Activated T-cell treated with anti-CD3 and anti-CD28 coated beads for 24 hours (primary cell): ENCODE data around the gene TCERG1L.
"Not testable (repeated sequence)": the region's sequence is repeated elsewhere in the genome, so short reads cannot be mapped to it uniquely, and the experiment has no call there.

ENCODE experiments used
- DNase-seq: peaks from one replicate; pipeline ENCODE4 v3.0.0-alpha.2; 2020; ENCODE audit warnings: low read depth

TCERG1L gene

DNA sequence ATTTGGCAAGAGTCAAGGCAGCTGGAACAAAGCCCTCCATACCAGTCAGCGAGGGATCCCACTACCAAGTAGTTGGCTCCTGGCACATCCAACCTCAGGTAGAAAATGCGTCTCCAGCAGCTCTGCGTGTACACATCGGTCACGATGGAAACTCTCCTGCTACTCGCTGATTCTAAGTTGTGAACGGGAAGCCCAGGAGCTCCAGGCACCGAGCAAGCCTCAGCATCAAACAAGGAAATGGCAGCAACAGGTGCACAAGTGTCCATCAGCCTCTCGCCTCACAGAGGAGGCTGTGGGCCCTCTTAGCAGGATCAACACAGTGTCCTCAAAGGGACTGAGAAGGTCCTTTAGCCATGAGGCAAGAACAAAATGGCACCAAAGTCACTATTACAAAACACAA, 127.0 kb downstream of the TCERG1L start:
- DNase-seq, result no peak

DNA sequence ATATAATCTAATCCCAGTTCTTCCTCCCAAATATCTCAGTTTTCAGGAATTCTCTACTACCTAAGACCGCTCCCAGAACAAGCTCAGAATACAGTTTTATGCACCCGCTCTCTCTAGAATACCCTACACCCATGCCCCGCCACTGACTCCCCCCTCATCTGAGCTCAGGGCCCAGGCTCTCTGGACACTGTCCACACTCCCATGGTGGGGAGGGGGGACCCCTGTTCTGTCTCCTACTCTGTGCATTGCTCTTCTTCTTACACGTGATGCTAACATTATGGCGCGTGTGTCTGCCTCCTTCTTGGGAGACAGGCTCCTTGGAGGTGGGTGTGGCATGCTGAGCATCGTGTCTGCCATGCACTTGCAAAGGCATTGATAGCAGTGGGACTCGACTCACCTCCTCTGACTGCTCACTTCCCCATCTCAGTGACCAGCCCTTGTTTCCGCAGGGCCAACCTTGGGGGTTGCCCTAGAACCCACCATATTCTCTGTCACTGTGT, 127.9 kb downstream of the TCERG1L start:
- no peak for DNase-seq

DNA sequence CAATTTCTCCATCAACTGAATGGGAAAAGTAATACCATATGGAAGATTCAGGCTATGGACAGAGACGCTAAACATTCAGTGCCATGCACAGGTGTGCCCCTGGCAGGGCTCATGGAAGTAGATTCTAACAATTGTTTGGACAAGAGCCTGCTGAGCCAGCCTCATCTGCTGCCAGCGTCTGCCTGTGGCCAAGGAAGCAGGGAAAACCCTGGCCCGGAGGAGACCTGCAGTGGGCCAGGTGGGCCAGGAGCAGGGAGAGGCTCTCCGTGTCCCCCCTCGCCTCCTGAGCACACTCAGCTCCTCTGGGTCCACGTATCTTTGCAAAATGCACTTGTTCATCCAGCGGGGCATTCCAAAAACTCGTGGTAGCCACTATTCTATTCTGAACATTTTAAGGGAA, 130.1 kb downstream of the TCERG1L start:
- no peak for DNase-seq

DNA sequence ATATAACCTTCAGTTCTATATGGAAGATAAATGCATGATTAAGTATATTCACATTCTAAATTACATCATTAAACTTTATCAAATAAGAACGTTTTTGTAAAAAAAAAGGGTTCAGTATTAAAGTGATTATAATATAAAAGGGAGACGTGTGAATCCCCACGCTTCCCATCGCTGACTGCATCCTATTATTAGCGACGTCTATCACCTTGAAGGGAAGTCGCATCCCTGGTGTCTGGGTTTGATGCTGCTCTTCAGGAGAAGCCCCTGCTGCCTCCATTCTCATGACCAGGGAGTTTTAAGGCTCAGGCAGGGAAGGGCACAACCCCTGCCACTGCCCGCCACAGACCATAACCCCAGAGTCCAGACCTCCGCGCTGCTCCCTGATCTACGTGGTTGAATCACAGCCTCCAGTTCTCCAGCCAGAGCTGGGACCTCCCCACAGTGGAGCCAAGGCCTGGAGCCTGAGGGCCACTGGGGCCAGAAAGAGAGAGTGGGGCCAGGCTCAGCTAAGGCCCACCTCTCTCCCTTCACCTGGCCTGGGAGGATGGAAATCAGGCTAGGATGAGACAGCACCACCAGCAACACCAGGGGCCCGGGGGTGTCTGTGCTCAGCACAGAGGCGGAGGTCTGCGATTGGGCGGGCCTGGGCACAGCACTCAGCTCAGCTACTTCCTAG, 130.6 kb downstream of the TCERG1L start:
- DNase-seq, result no peak

DNA sequence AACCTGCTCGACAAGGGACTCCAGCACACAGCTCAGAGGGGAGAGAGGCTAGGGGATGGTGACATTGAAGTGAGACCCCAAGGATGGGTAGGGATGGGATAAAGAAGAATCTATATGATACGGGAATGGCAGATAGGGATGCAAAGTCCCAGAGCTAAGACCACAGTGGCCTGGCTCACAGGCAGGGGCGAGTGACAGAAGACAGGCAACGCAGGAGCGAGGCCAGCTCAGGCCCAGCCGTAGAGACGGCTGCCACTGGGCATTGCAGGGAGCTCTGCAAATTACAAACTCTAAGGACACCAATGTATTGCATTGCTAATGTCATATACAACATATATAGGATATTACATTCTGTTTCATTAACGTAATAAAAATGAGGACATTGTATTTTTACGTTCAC, 131.4 kb downstream of the TCERG1L start:
- no peak for DNase-seq

DNA sequence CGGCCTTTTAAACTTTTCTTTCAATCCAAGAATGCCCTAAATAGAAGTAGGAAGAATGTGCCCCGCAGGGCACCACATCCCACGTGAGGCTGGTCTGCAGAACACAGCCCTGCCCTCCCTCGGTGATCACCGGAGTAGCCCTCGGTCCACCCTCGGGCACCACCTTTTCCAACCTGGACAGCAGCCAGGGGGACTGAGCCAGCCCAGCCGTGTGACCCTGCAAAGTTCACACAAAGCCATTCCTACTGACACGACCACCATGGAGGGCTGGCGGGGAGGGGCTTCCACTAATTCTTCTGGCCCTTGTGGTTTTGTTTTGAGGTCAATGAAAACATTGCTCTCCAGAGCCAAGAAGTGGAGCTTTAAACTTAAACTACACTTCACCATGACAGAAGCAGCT, 132.2 kb downstream of the TCERG1L start:
- DNase-seq, result no peak

DNA sequence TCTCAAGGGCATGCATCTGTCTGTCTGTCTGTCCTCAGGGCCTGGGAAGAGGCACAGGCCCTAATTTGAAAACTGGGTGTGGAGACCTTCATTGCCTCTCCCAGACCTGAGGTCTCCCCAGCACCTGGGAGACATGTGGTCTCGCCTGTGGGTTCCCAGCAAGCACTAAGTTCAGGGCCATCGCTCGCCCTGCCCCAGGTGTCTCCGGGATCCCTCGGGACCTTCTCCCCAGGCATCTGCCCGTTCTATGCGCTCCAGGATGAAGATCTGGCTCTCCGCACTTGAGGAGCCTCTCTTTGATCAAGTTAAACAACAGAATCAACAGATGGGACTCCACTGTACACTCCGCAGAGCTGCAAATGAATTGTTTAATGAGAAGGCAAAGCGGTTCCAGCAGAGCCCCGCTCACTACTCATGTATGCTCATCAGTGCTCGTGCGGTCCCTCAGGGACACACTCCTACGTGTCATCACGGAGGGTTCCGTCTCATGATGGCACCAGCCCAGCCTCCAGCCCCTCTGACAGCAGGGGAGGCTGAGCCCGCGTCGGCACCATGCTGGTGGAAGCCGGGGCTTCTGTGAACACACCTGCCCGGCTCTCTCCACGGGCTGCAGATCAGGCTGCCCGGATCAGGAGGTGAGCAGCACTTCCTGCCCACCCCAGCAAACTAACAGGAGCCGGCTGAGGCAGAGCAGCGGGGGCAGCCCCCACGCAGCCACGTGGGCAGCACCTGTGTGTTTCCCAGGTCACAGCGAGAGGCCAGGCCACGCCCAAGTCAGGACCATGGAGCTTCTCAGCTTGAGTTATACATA, 132.8 kb downstream of the TCERG1L start:
- no peak for DNase-seq

DNA sequence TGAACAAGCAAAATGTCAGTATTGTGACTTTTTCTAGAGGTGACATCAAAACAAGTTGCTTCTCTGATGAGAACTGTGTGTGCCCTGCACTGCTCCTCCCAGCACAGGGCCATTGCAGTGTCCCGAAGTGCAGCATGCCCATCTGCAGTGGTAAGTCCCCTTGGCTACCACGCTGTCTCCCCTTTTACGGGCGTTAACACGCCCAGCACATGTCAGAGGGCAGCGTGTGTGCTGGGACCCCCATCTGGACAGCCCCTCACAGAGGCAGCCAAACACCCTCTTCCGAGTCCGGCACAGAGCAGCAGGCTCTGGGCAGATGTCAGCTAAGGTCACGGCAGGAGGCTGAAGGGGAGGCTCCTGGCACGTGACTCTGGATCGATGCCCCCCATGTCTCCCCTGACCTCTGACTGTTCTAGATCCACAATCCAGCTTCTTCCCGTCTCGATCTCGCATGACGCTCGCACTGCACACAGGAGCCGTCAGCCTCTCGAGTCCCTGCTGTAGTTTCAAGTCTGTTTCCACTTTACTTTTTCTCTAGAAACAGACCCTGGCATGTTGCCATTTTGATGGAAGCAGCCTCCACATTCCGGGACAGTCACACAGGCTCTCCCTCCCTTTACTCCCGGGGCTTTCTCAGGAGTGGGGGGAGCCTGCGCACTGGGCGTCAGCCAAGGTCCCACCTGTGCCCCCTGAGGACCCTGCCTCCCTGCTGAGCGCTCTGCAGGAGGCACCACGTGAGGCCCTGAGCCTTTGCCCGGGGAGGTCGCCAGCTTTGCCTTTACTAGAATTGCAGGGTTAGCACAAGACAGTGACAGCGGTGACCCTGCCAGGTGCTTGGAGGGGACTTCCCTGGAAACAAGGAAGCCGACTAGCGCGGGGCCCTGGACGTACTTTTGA, 133.8 kb downstream of the TCERG1L start:
- DNase-seq, result no peak

DNA sequence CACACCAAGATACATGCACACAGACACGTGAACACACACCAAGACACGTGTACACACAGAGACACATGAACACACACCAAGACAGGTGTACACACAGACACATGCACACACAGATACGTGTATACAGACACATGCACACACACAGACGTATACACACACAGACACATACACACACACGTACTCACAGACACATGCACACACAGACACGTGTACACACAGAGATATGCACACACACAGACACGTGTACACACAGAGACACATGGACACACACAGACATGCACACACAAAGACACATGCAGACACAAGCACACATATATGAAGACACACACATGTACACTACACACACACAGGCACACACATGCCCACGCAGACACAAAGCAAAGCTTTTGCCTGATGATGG, 134.6 kb downstream of the TCERG1L start:
- no peak for DNase-seq

DNA sequence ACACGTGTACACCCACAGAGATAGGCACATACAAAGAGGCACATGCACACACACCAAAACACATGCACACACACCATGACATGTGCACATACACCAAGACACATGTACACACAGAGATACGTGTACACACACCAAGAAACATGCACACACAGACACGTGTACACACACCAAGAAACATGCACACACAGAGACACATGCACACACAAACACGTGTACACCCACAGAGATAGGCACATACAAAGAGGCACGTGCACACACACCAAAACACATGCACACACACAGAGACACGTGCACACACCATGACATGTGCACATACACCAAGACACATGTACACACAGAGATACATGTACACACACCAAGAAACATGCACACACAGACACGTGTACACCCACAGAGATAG, 135.2 kb downstream of the TCERG1L start:
- not testable (repeated sequence) for DNase-seq

DNA sequence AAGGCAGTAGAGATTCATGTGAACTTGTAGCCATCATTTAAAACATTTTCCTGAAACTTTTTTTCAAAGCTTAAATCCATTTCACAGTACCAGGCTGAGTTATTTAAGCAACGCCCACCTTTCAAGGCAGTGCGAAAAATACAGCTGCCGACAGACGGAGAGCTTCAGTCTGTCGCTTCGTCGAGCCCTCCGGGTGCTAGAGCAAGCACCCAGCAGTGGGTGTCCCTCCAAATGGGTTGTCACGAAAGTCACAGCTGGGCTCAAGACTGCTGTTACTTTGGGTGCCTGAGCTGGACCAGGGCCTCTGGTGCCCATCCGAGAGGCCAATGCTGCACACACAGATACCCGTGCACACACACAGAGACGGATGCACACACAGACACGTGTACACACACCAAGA, 135.6 kb downstream of the TCERG1L start:
- no peak for DNase-seq

DNA sequence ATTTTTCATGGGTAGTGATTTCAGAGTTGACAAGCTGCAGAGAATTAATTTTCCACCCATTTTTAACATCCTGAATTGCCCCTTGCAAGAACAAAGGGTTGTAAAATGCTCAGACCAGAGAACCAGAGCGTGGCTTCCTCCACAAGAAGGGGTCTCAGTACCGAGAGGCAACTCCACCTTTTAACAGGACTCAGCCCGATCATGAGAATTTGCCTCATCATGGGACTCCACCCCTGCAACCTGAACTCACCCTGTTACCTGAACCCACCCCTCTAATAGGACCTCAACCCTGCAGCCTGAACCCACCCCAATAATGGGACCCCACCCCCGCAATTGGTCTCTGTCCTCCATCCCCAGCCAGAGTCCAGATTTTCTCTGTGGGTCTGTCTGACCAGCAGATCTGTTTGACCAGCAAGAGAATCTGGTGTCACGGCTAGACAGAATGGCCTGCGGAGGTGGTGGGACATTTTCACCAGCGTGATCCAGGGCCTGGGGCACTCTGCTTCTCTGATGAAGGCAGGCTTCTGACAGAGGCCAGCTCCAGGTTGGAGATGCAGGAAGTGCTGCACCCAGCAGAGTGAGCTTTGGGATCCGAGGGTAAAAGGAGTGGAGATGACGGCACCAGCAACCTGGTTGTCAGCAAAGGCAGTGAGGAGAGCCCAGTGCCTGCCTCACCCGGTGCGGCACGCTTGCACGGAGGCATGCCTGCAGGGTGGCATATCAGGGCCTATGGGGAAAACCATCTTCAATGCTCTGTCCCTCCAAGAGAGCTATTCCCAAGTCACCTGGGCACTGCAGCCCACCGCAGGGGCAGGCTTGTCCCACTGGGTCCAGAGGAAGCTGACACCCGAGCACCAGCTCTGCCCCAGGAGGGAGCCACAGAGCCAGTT, 136.6 kb downstream of the TCERG1L start:
- no peak for DNase-seq

DNA sequence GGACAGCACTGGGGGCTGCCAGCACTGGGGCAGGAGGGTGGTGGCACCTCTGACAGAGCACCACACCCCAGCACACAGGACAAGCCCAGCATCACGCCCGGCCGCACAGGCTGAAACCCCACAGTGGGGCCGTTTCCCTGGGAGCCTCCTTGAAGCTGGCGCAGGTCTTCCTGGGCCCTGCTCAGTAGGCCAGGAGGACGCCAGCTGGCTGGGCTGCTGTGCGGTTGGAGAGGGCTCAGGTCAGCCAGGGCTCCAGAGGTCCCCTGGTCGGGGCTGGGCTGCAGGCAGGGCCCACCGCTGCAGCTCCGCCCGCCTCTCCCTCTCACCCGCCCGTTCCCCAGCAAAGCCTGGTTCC, 137.3 kb downstream of the TCERG1L start:
- no peak for DNase-seq

DNA sequence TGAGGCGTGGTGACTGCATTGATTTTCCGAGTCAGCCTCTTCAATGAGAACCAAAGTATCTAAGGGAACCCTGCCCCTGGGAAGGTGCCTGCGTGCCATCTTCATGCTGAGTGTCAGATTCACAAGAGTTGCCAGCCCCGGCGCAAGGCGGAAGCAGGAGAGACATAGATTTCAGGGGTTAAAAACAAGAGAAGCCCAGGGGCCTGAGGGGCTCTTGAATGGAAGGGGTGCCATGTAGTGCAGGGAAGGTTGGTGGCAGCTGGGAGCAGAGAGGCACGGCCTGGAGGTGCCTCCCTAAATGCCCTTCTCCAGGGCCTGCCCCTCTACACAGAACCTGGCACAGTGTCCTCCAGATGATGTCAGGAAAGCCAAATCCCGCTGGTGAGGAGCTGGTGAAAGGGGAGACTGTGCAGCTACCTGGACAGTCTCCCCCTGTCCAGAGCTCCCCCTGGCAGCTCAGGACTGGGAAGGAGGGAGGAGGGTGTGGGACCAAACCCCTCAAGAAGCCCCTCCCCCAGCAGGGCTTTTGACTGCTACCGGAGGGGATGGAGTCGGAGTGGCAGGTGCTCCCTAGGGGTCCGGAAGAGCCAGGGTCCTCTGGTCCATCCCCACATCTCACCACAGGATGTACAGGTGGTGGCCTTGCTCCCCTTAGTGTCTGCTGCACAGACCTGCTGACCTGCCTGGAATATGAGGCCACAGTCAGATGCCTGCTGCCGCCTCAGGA, 137.9 kb downstream of the TCERG1L start:
- no peak for DNase-seq

DNA sequence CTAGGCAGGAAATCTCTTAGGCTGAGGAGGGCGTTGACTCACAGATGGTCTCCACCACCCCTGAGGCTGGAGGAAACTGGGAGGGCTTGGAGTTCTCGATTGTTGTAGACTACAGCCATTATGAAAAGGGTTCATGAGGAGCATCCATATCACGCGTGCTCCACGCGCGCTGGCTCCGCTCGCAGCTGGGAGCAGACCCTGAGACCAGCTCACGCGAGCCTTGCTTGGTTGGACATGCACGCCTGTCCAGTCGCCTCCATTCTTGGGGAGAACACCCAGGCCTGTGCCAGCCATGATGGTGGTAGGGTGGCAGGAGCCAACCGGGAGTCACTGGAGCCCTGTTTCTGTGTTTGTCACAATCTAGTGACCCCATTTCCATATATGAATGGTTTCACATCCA, 139.1 kb downstream of the TCERG1L start:
- DNase-seq, result no peak

DNA sequence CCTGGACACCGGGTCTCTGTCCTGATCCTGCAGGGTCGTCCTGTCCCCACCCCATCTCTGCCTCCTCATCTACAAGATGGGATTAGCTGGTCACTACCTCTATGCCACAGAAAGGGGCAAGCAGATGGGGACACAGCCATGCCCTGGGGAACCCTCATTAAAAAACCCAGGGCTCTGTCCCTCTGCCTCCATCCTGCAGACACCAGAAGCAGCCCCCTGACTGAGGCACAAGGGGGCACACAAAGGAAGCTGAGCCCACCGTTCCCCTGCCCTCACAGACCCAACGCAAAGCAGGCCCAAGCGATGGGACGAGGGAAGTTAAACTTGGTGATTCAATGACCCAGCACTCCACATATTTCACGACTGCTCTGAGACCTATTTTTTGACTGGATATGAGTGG, 142.4 kb downstream of the TCERG1L start:
- DNase-seq, result no peak

DNA sequence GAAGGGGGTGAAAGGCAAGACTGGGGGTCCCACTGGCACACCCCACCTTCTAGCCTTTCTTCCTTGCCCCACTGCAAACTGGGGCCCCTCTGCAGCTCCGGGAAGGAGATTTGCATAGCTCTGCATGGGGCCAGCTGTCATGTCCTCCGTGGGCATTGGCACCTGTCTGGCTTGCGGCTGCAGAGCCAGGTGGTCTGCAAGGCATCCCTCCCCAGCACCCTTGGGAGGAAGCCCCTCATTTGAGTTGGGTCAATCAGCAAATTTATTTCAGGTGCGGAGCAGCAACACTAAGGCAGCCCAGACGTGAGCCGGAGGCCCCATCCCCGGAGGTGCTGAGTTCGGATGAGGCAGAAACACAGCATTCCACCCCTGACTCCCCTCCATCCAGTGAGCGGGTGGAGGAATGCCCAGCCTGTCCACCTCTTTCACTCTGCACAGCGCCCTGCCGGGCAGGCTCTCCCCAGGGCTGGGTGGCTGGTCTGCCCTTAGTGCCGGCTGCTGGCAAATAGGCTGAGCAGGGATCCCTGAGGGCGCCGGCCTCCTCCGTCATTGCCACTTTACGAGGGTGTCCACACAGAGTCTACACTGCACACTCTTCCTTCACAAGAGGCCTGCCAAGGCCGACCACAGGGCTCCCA, 143.2 kb downstream of the TCERG1L start:
- DNase-seq, result no peak

DNA sequence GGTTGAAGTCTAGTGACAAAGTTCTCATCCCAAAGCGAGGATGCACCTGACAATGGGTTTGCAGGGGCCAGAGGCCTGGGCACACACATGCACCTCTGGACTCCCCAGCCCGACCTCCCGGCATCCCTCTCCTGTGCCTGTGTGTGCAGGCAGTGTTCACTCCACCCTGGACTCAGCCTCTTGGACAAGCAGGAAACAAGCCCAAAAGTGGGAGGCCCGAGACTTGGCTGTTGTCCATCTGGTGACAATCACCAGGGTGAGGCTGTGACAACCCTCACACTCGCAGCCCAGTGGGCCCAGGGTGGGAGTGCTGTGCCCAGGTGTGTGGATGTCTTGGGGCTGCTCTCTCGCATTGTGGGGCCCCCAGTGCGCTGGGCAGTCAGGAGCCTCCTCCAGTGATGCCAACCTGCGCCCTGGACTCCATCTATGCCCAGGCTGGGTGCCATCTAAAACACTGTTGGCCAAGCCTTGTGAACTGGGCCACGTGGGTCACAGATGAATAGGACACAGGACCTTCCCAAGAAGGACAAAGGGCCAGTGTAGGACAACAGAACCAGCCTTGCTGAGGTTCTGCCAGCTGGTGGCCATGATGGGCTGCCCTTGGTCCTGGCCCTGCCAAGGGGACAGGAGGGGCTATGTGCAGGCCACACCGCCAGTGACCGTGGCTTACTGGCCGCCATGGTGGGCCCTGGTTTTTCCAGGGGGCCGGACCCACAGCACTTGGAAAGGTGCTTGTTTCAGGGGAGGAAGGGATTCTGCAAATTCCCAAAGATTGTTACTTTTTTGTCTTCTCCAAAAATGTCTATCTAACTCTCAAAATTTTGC, 144.3 kb downstream of the TCERG1L start:
- no peak for DNase-seq

DNA sequence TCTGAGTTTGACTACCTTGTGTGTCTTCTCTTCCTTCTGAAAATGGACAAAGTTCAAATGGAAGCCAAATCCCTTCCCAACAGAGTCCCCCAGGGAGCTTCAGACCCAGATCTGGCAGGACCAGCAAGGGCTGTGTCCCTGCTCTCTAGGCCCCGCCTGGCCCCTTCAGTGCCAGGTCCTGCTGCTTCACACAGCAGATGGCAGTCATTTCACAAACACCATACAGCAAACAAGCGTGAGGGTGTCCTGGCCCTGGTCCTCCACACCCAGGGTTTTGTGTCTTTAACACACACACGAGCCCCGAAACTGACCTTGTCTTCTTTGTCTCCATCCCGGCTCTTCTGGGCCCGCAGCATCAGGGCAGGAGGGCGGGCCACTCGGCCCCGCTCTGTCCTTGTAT, 145.0 kb downstream of the TCERG1L start:
- DNase-seq, result no peak

DNA sequence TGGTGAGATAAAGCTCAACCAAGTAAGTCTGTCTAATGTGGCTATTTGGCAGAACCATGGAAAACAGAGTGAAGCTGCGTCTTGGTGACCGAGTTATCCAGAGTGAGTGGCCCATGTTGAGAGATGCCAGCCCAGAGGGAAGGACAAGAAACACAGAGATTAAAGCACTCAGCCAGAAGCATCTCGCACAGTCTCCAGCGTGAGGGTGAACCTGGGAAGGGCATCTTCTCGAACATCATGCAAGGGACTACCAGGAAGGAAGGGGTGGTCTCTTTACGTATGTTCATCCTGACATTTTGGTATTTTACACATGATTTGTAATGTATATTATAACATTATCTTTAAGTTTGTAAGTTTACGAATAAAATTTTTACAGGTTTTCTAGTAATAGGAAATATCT, 146.4 kb downstream of the TCERG1L start:
- DNase-seq, result no peak
